Ovary (tissue), 9 donors: ENCODE data around the gene MUC5AC. TPM values are rescaled to one million over a fixed set of nuclear protein-coding genes. Genes with fewer than 3 reads are reported as not detected.

Experiments
- DNase-seq, 5 donors: peaks; one replicate each; pipeline ENCODE4 v3.0.0-alpha.2; 2019 to 2020
- H3K27ac ChIP-seq, 2 donors: fragments of 200-600 bp; one replicate each; pipeline versions ENCODE4 v1.5.1 to v1.8.0; 2019 to 2022
- H3K27me3 ChIP-seq: fragments of 200-600 bp; one replicate; pipeline ENCODE4 v1.8.0; 2022
- H3K36me3 ChIP-seq: fragments of 200-600 bp; sonication (generic); one replicate; pipeline ENCODE4 v1.5.1; 2019
- H3K4me1 ChIP-seq: one replicate; pipeline ENCODE4 v1.8.1; 2013; ENCODE audit warnings: mild to moderate bottlenecking, moderate library complexity; ENCODE audit not compliant: insufficient read depth
- H3K4me3 ChIP-seq: fragments of 200-600 bp; sonication (generic); one replicate; pipeline ENCODE4 v1.5.1; 2017
- H3K9me3 ChIP-seq, 2 donors: fragments of 200-600 bp in 1 of 2; sonication (generic) in 1 of 2; one replicate each; pipeline versions ENCODE4 v1.5.1 to v1.8.1; 2013 to 2019; ENCODE audit warnings: mild to moderate bottlenecking in 1 of 2, moderate library complexity in 1 of 2
- EP300 ChIP-seq: sonication (generic); formaldehyde crosslinking; IDR thresholded peaks from one replicate; pipeline ENCODE4 v1.6.1; 2017; ENCODE audit warnings: antibody characterized with exemption
- POLR2A ChIP-seq: fragments of 450-650 bp; IDR thresholded peaks from one replicate; pipeline ENCODE4 v1.6.1; 2017; ENCODE audit warnings: antibody characterized with exemption, mild to moderate bottlenecking, moderate library complexity
- WGBS, 3 donors: extraction: QIAGEN DNeasy Blood & Tissue Kit in 1 of 3; methylation state at CpG; one replicate each; pipeline versions ENCODE4 v1.1.5 to v1.1.7; 2013 to 2017; 5-methylcytosine and 5-hydroxymethylcytosine counted together
- intact Hi-C, 4 donors: fragments of 100-400 bp; cut with DNase I; formaldehyde crosslinking; loops; one replicate each; pipeline versions ENCODE4 v1.11.0 to v1.15.1; 2022 to 2023
- polyA plus RNA-seq, 2 donors: library from polyadenylated mRNA; stranded (reverse); fragments of 200-250 nt in 1 of 2; fragments of 350-450 nt in 1 of 2; fragmentation: Illumina TruSeq in 1 of 2; extraction: RNeasy Lipid Tissue Mini Kit (QIAGEN cat#74804) in 1 of 2; gene quantifications; one replicate each; pipeline ENCODE4 v1.2.3, GENCODE V29; 2013 to 2014
- total RNA-seq, 7 donors: library from RNA; depleted of rRNA in 2 of 7; stranded (reverse); fragments of >200 nt in 2 of 7; fragmentation: NEBNext Ultra II Directional in 3 of 7; extraction: Animal tissue kit (Norgen Biotek cat#: 25700) in 3 of 7; gene quantifications; one replicate each; pipeline versions ENCODE4 v1.1.0 to v1.2.4, GENCODE V29; 2016 to 2023
- TF ChIP-seq, protein P1 (sequence below), 3 donors: fragments of 450-650 bp in 2 of 3; fragments of 200-600 bp in 1 of 3; IDR thresholded peaks; one replicate each; pipeline versions ENCODE4 v1.5.1 to v1.8.0; 2016 to 2022; ENCODE audit warnings: antibody characterized with exemption in 3 of 3, mild to moderate bottlenecking in 1 of 3
- donor health status: DM: no; HTN: no; CAD: no; lungs with moderate emphysema.
- donor health status: DM: no; HTN: no; CAD: no.
- donor health status: Bipolar disorder and iron deficiency.
- donor health status: DM: yes; HTN: yes; CAD: no.
- donor health status: DM: no; HTN: no; CAD: no.
- donor health status: DM: yes; HTN: yes; CAD: no.

Gene MUC5AC
- total and polyA plus RNA-seq, 9 donors: 0.03 TPM; not detected in 8

DNA sequence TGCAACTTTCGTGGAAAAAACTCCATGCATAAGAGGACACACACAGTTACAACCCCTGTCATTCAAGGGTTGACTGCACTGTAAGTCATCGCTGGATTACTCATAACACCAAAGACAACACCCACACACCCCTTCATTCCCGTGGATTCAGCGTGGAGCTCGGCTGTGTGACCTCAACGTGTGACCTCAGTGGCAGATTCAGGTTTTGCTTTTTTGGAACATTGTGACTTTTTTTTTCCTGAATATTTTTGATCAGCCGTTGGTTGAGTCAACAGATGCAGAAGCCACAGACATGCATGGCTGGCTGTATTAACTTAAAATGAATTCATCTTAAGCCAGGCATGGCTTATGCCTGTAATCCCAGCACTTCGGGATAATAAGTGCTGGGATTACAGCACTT lies 19.7 kb upstream of the MUC5AC start:
- TF ChIP-seq, protein P1, sequence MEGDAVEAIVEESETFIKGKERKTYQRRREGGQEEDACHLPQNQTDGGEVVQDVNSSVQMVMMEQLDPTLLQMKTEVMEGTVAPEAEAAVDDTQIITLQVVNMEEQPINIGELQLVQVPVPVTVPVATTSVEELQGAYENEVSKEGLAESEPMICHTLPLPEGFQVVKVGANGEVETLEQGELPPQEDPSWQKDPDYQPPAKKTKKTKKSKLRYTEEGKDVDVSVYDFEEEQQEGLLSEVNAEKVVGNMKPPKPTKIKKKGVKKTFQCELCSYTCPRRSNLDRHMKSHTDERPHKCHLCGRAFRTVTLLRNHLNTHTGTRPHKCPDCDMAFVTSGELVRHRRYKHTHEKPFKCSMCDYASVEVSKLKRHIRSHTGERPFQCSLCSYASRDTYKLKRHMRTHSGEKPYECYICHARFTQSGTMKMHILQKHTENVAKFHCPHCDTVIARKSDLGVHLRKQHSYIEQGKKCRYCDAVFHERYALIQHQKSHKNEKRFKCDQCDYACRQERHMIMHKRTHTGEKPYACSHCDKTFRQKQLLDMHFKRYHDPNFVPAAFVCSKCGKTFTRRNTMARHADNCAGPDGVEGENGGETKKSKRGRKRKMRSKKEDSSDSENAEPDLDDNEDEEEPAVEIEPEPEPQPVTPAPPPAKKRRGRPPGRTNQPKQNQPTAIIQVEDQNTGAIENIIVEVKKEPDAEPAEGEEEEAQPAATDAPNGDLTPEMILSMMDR (IDR thresholded peaks at IDR 0.05): no peak
- no peak for TF ChIP-seq POLR2A
- no peak for TF ChIP-seq EP300
- DNase-seq: no peak
- Histone ChIP-seq H3K36me3 (no peaks in the 10 kb centered on the region), H3K27me3 (no peaks in the 10 kb centered on the region), H3K4me1 (no peaks in the 10 kb centered on the region), H3K4me3 (no peak overlapping the region), H3K9me3 (no peaks in the 10 kb centered on the region), H3K27ac (no peak overlapping the region)
- intact Hi-C loops: no loop called here
- WGBS, 3 donors: 60 to 72% (median 63%) methylated on average over 8 of the region's 8 CpGs

DNA sequence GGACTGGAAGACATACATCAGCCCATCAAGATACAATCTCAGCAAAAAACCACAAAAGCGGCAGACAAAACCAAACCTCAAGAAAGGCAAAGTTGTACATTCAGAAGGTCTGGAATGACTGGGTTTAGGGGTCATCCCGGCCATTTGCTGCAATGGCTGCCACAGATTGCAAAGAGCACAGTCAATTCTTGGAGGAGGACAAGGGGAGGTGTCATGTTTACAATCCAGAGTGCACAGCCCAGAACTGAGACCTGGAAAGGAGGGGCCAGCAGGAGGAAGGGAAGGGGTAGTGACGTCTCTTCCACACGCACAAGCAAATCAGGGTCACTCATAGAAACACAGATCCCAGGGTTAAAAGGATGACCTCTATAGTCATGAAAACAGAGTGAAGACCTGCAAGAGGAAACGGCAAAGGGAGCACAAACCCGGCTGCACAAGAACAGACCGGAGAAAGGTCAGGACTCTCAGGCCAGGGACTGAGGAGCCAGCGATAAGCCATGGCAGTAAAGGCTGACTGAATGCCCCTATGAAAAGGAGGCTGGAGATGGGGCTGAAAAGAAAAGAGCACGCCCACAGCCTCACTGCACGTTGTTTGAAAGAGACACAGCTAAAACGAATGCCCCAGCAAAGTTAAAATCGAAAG lies 18.2 kb upstream of the MUC5AC start:
- H3K27ac ChIP-seq: no peak overlapping the region
- H3K9me3 ChIP-seq: no peaks in the 10 kb centered on the region
- DNase-seq: no peak
- TF ChIP-seq, protein P1 (IDR thresholded peaks at IDR 0.05): no peak
- TF ChIP-seq EP300: no peak
- TF ChIP-seq POLR2A: no peak
- no peaks in the 10 kb centered on the region for H3K4me1 ChIP-seq
- WGBS, 3 donors: 31 to 39% (median 35%) methylated on average over 12 of the region's 12 CpGs
- H3K4me3 ChIP-seq: no peak overlapping the region
- H3K36me3 ChIP-seq: no peaks in the 10 kb centered on the region
- intact Hi-C loops: no loop called here
- H3K27me3 ChIP-seq: no peaks in the 10 kb centered on the region

DNA sequence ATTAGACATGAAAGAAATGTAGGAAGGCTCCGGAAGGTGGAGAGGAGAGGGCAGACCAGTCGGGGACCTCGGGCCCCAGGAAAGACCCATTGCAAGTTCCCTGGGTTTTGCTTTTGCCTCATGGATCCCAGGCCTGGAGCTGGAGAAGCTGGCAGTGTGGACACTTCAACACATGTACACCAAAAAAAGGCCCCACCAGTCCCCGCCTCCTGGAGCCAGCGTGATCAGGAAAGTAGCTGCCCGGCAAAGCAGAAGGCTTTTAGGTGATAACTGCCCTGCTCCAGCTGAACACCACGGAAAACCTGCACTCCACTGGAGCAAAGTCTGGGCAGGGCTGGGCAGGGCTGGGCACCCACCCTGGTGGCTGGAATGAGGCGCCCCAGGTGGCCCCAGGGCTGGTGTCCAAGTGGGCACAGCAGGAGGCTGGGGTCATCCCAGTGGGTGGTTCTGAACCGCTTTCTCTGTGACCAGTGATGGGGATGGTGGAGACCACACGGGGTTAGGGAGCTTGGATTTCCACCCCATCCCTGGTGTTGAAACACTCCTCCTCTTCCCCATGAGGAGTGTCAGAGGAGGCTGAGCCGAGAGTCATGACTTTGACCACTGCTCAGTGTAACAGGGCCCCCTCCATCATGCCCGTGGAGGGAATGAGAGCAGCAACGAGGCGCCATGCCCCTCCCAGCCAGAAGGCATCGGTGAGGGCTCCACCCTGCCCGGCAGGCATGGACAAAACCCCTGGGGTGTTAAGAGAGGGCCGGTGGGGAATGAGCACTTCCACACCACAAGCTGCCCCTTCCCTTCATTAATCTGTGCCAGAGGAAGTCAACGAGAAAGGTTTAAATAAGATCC lies 16.9 kb upstream of the MUC5AC start:
- H3K4me3 ChIP-seq: no peak overlapping the region
- H3K36me3 ChIP-seq: no peaks in the 10 kb centered on the region
- no peak for TF ChIP-seq EP300
- TF ChIP-seq, protein P1 (IDR thresholded peaks at IDR 0.05): no peak
- H3K27ac ChIP-seq: no peak overlapping the region
- intact Hi-C loops: no loop called here
- DNase-seq: no peak
- no peaks in the 10 kb centered on the region for H3K27me3 ChIP-seq
- H3K9me3 ChIP-seq: no peaks in the 10 kb centered on the region
- WGBS, 3 donors: 75 to 84% (median 77%) methylated on average over 18 of the region's 18 CpGs
- no peaks in the 10 kb centered on the region for H3K4me1 ChIP-seq

DNA sequence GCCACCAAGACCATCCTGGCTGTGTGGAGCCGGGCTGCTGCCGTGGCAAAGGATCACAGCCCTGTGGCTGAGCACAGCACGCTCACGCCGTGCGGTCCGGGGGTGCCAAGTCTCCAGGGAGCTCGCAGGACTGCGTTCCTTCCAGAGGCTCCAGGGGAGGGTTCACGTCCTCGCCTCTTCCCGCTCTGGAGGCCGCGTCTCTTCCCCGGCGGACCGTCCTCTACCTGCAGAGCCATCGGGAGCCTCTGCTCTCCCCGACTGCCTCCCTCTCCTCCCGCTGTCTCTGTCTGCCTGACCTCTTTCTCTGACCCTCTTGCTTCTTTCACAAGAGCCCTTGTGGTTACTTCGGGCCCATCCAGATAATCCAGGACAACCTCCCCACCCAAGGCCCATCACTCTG lies 11.4 kb upstream of the MUC5AC start:
- no peak overlapping the region for H3K4me3 ChIP-seq
- H3K9me3 ChIP-seq: no peaks in the 10 kb centered on the region
- H3K4me1 ChIP-seq: no peaks in the 10 kb centered on the region
- no peaks in the 10 kb centered on the region for H3K27me3 ChIP-seq
- WGBS, 3 donors: 88 to 92% (median 90%) methylated on average over 21 of the region's 21 CpGs
- TF ChIP-seq POLR2A (no peak), EP300 (no peak)
- TF ChIP-seq, protein P1 (IDR thresholded peaks at IDR 0.05): no peak
- no peak overlapping the region for H3K27ac ChIP-seq
- H3K36me3 ChIP-seq: no peaks in the 10 kb centered on the region
- intact Hi-C loops: no loop called here
- peak in 1 of 5 donors; percentile 8 for DNase-seq
